Psoas muscle (tissue), 8 donors: Measurements from ENCODE around the gene EDRF1. TPM values are rescaled to one million over a fixed set of nuclear protein-coding genes. Genes with fewer than 3 reads are reported as not detected.

ENCODE experiments used
- ATAC-seq, 4 donors: fragments of 200-7000 bp; cut with Tn5 transposase; one replicate each; pipeline ENCODE4 v1.9.1; 2020; ENCODE audit warnings: moderate library complexity in 3 of 4, mild to moderate bottlenecking in 2 of 4
- DNase-seq, 2 donors: peaks; one replicate each; pipeline ENCODE4 v3.0.0-alpha.2; 2020
- H3K27ac ChIP-seq: fragments of 200-600 bp; one replicate; pipeline ENCODE4 v1.8.0; 2022
- H3K27me3 ChIP-seq, 3 donors: fragments of 200-600 bp in 1 of 3; one replicate each; pipeline versions ENCODE4 v1.6.1 to v1.8.0; 2013 to 2022; ENCODE audit warnings: low read length in 2 of 3, mild to moderate bottlenecking in 2 of 3, moderate library complexity in 1 of 3; ENCODE audit not compliant: insufficient read depth in 3 of 3
- H3K36me3 ChIP-seq, 2 donors: fragments of 200-600 bp in 1 of 2; one replicate each; pipeline versions ENCODE4 v1.6.1 to v1.8.0; 2013 to 2022; ENCODE audit warnings: low read depth in 1 of 2, mild to moderate bottlenecking in 1 of 2, moderate library complexity in 1 of 2; ENCODE audit not compliant: insufficient read depth in 1 of 2
- H3K4me1 ChIP-seq: fragments of 200-600 bp; one replicate; pipeline ENCODE4 v1.8.0; 2022
- H3K4me3 ChIP-seq: fragments of 200-600 bp; one replicate; pipeline ENCODE4 v1.8.0; 2022; ENCODE audit warnings: mild to moderate bottlenecking
- H3K9me3 ChIP-seq: fragments of 200-600 bp; one replicate; pipeline ENCODE4 v1.8.0; 2022
- CTCF ChIP-seq: fragments of 200-600 bp; IDR thresholded peaks from one replicate; pipeline ENCODE4 v1.8.0; 2022; ENCODE audit warnings: antibody characterized with exemption
- WGBS, 3 donors: extraction: QIAGEN DNeasy Blood & Tissue Kit; methylation state at CpG; one replicate each; pipeline versions ENCODE4 v1.1.6 to v1.1.7; 2013; 5-methylcytosine and 5-hydroxymethylcytosine counted together
- intact Hi-C, 2 donors: fragments of 100-400 bp; cut with DNase I; formaldehyde crosslinking; loops; one replicate each; pipeline versions ENCODE4 v1.11.0 to v1.14.2; 2022
- polyA plus RNA-seq, 3 donors: library from polyadenylated mRNA; stranded (reverse); fragments of 200-250 nt; gene quantifications; one replicate each; pipeline ENCODE4 v1.2.3, GENCODE V29; 2013
- total RNA-seq, 4 donors: library from RNA; stranded (reverse); fragmentation: NEBNext Ultra II Directional in 2 of 4; extraction: Animal tissue kit (Norgen Biotek cat#: 25700) in 2 of 4; gene quantifications; one replicate each; pipeline versions ENCODE4 v1.2.1 to v1.2.4, GENCODE V29; 2021 to 2023
- donor health status: healthy with polysubstance abuse.
- donor health status: DM: no; HTN: no; CAD: no; lungs with moderate emphysema.
- donor health status: Bipolar disorder and iron deficiency.
- donor health status: healthy.
- donor health status: DM: yes; HTN: yes; CAD: no.
- donor health status: DM: no; HTN: no; CAD: no.
- donor health status: DM: no; HTN: no; CAD: no.
- donor health status: DM: yes; HTN: yes; CAD: no.

Gene EDRF1
- total and polyA plus RNA-seq, 7 donors, result 7.6 to 17.7 (median 11.5) TPM

- peaks cover 12 to 90% of the 10 kb centered on the region in 2 donors for H3K36me3 ChIP-seq
- no peak for TF ChIP-seq CTCF
- no peak for ATAC-seq
Measured at GRCh38 chr10:125762692-125763648, 43.5 kb downstream of the EDRF1 start.

GRCh38 chr10:125765835-125766234 is 46.3 kb downstream of the EDRF1 start:
- H3K4me1 ChIP-seq, result no peaks in the 10 kb centered on the region
- no peak for TF ChIP-seq CTCF
- no peaks in the 10 kb centered on the region for H3K9me3 ChIP-seq
- H3K27me3 ChIP-seq, result no peaks in the 10 kb centered on the region
- peaks cover 3 to 65% of the 10 kb centered on the region in 2 donors for H3K36me3 ChIP-seq
- intact Hi-C loops, result no loop called here
- DNase-seq, result no peak
- WGBS, 3 donors, result 90 to 95% (median 92%) methylated on average over 2 of the region's 2 CpGs
- H3K4me3 ChIP-seq, result no peak overlapping the region
- ATAC-seq, result no peak
- H3K27ac ChIP-seq, result no peak overlapping the region

More at GRCh38 chr10:125762692-125763648, 43.5 kb downstream of the EDRF1 start:
- no peaks in the 10 kb centered on the region for H3K27me3 ChIP-seq
- no peak overlapping the region for H3K4me3 ChIP-seq
- no peak overlapping the region for H3K27ac ChIP-seq
- intact Hi-C loops, result no loop called here
- H3K4me1 ChIP-seq, result no peaks in the 10 kb centered on the region
- no peaks in the 10 kb centered on the region for H3K9me3 ChIP-seq
- no peak for DNase-seq
- WGBS, 3 donors, result 89 to 90% (median 89%) methylated on average over 24 of the region's 24 CpGs

- H3K9me3 ChIP-seq, result no peaks in the 10 kb centered on the region
- no peak overlapping the region for H3K27ac ChIP-seq
- H3K4me1 ChIP-seq, result no peaks in the 10 kb centered on the region
- ATAC-seq (no peak), DNase-seq (no peak)
- no peak for TF ChIP-seq CTCF
- WGBS, 3 donors, result 79 to 85% (median 81%) methylated on average over 4 of the region's 4 CpGs
- peaks cover 3 to 60% of the 10 kb centered on the region in 2 donors for H3K36me3 ChIP-seq
- intact Hi-C loops, result no loop called here
- no peak overlapping the region for H3K4me3 ChIP-seq
- no peaks in the 10 kb centered on the region for H3K27me3 ChIP-seq
Measured at GRCh38 chr10:125766511-125766910, 47.0 kb downstream of the EDRF1 start.

GRCh38 chr10:125768219-125768855 is 48.8 kb downstream of the EDRF1 start:
- ATAC-seq, result no peak
- Histone ChIP-seq H3K36me3 (peaks cover 3 to 45% of the 10 kb centered on the region in 2 donors), H3K4me3 (no peak overlapping the region), H3K4me1 (no peaks in the 10 kb centered on the region), H3K9me3 (no peaks in the 10 kb centered on the region), H3K27ac (no peak overlapping the region), H3K27me3 (no peaks in the 10 kb centered on the region)
- no peak for DNase-seq
- intact Hi-C loops, result no loop called here
- no peak for TF ChIP-seq CTCF
- 33 to 52% (median 41%) methylated on average over 4 of the region's 4 CpGs for WGBS, 3 donors
